Measurements from ENCODE around the gene TNNT3. TPM values are rescaled to one million over a fixed set of nuclear protein-coding genes. Genes with fewer than 3 reads are reported as not detected.

Gene TNNT3
- total RNA-seq, 1 experiment from 2014 or later = not detected

- DNase-seq (ENCODE audit: low read depth) = no peak
These were observed 34.2 kb downstream of the TNNT3 start for GRCh38 chr11:1953489-1954266.

- DNase-seq (ENCODE audit: low read depth) = no peak
These were observed 38.9 kb downstream of the TNNT3 start for GRCh38 chr11:1958367-1958766.

- no peak for DNase-seq (ENCODE audit: low read depth)
These were observed 40.3 kb downstream of the TNNT3 start for GRCh38 chr11:1959786-1960185.

- no peak for DNase-seq (ENCODE audit: low read depth)
These were observed 44.4 kb downstream of the TNNT3 start for GRCh38 chr11:1963864-1964263.

GRCh38 chr11:1964348-1964747 lies 44.8 kb downstream of the TNNT3 start:
- no peak for DNase-seq (ENCODE audit: low read depth)

GRCh38 chr11:1964955-1965354 lies 45.5 kb downstream of the TNNT3 start:
- no peak for DNase-seq (ENCODE audit: low read depth)

GRCh38 chr11:1966531-1966930 lies 47.0 kb downstream of the TNNT3 start:
- no peak for DNase-seq (ENCODE audit: low read depth)

GRCh38 chr11:1967641-1968225 lies 48.2 kb downstream of the TNNT3 start:
- DNase-seq (ENCODE audit: low read depth) = no peak

GRCh38 chr11:1968454-1969002 lies 49.0 kb downstream of the TNNT3 start:
- DNase-seq (ENCODE audit: low read depth) = no peak

GRCh38 chr11:1969035-1969434 lies 49.5 kb downstream of the TNNT3 start:
- no peak for DNase-seq (ENCODE audit: low read depth)

GRCh38 chr11:1969776-1970175 lies 50.3 kb downstream of the TNNT3 start:
- no peak for DNase-seq (ENCODE audit: low read depth)

GRCh38 chr11:1970956-1971355 lies 51.5 kb downstream of the TNNT3 start:
- no peak for DNase-seq (ENCODE audit: low read depth)

GRCh38 chr11:1975185-1975584 lies 55.7 kb downstream of the TNNT3 start:
- no peak for DNase-seq (ENCODE audit: low read depth)

GRCh38 chr11:1978720-1979473 lies 59.4 kb downstream of the TNNT3 start:
- DNase-seq (ENCODE audit: low read depth) = no peak

- DNase-seq (ENCODE audit: low read depth) = no peak
These were observed 60.1 kb downstream of the TNNT3 start for GRCh38 chr11:1979607-1980006.

- no peak for DNase-seq (ENCODE audit: low read depth)
These were observed 63.5 kb downstream of the TNNT3 start for GRCh38 chr11:1982873-1983600.

- DNase-seq (ENCODE audit: low read depth) = no peak
These were observed 64.1 kb downstream of the TNNT3 start for GRCh38 chr11:1983601-1983961.

GRCh38 chr11:1987024-1987423 lies 67.5 kb downstream of the TNNT3 start:
- DNase-seq (ENCODE audit: low read depth) = no peak

GRCh38 chr11:1988174-1988573 lies 68.7 kb downstream of the TNNT3 start:
- DNase-seq (ENCODE audit: low read depth) = no peak
